Prostate gland (tissue), 2 donors: ENCODE measurements around the gene CBFA2T3.

ENCODE experiments used
- CTCF ChIP-seq, 4 experiments: fragments of 200-600 bp in 2 of 4; fragments of 450-650 bp in 2 of 4; sonication (generic) in 2 of 4; IDR thresholded peaks; 1 replicate in 3 of 4; 2 replicates in 1 of 4; pipeline ENCODE4 v1.5.1; 2016 to 2019; ENCODE audit warnings: antibody characterized with exemption in 4 of 4, mild to moderate bottlenecking in 2 of 4, moderate library complexity in 2 of 4
- POLR2A ChIP-seq: fragments of 450-650 bp; IDR thresholded peaks from one replicate; pipeline ENCODE4 v1.6.1; 2016; ENCODE audit warnings: antibody characterized with exemption, mild to moderate bottlenecking
- POLR2AphosphoS5 ChIP-seq: sonication (generic); formaldehyde crosslinking; IDR thresholded peaks from one replicate; pipeline ENCODE4 v1.6.1; 2017; ENCODE audit warnings: antibody characterized with exemption

DNA sequence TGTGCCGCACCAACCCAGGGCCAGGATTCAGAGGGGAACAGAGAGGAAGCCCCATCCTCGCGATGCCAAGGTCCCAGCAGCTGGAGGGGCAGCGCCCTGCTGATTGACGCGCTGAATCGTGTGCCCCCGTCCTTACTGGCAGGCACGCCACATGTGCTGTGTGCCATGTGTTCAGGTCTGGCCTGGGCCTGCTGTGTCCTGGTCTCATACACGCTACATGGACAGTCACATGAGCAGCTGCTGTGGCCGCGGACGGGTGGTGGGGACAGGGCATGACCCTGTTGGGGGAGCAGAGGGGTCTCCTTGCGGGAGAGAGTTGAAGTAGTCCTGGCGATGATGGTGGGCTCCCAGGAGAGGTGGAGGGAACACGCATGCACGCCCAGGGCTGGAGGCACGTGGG is 18.0 kb downstream of the CBFA2T3 start:
- no peak for TF ChIP-seq CTCF (IDR thresholded peaks at IDR 0.05)
- TF ChIP-seq POLR2A: no peak
- no peak for TF ChIP-seq POLR2AphosphoS5
